PFSK-1 (cell line): ENCODE measurements around the gene C7orf25.

Experiments used
- FOXP2 ChIP-seq: optimal IDR thresholded peaks from 2 replicates; pipeline ENCODE3; 2011; ENCODE audit warnings: borderline replicate concordance, control low read depth, inconsistent platforms; ENCODE audit not compliant: insufficient read depth; ENCODE audit errors: extremely low read length, extremely low read depth
- POLR2AphosphoS5 ChIP-seq: IDR thresholded peaks from 2 replicates; pipeline ENCODE4 v1.6.1; 2012; ENCODE audit warnings: low read depth, mild to moderate bottlenecking, control low read depth, low read length, moderate library complexity
- SIN3A ChIP-seq: IDR thresholded peaks from 2 replicates; pipeline ENCODE4 v1.6.1; 2012; ENCODE audit warnings: mild to moderate bottlenecking, low read length, moderate library complexity, borderline replicate concordance; ENCODE audit not compliant: insufficient read depth
- TAF1 ChIP-seq: IDR thresholded peaks from 2 replicates; pipeline ENCODE4 v1.6.1; 2012; ENCODE audit warnings: low read length, control low read depth, borderline replicate concordance; ENCODE audit not compliant: insufficient read depth
- TF ChIP-seq, protein P1 (sequence below), 2 experiments: IDR thresholded peaks; 2 replicates each; pipeline versions ENCODE4 v1.6.1 to v1.8.0; 2011 to 2012; ENCODE audit warnings: low read depth in 2 of 2, low read length in 2 of 2, control low read depth in 1 of 2, inconsistent platforms in 1 of 2, mild to moderate bottlenecking in 1 of 2, moderate library complexity in 1 of 2; ENCODE audit not compliant: insufficient read depth in 1 of 2

Gene C7orf25

DNA sequence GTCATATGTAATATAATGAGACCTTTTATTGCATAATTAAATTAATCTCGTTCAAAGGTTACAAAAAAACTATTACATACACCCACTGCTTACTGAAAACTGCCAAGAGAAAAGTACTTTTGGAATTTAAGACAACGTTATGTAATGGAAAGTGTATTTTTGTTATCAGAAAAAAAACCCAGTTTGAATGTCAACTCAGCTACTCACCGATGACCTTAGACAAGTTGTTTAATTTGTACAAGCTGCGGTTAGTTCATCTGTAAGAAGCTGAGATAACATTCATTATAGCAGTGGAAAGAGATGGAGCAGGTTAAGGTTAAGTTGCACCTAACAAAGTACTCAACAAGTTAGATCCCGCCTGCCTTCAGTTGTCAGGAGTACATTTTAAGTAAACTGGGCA lies 19.0 kb upstream of the C7orf25 start:
- TF ChIP-seq TAF1 (no peak), FOXP2 (no peak), SIN3A (no peak), POLR2AphosphoS5 (no peak)
- TF ChIP-seq, protein P1, sequence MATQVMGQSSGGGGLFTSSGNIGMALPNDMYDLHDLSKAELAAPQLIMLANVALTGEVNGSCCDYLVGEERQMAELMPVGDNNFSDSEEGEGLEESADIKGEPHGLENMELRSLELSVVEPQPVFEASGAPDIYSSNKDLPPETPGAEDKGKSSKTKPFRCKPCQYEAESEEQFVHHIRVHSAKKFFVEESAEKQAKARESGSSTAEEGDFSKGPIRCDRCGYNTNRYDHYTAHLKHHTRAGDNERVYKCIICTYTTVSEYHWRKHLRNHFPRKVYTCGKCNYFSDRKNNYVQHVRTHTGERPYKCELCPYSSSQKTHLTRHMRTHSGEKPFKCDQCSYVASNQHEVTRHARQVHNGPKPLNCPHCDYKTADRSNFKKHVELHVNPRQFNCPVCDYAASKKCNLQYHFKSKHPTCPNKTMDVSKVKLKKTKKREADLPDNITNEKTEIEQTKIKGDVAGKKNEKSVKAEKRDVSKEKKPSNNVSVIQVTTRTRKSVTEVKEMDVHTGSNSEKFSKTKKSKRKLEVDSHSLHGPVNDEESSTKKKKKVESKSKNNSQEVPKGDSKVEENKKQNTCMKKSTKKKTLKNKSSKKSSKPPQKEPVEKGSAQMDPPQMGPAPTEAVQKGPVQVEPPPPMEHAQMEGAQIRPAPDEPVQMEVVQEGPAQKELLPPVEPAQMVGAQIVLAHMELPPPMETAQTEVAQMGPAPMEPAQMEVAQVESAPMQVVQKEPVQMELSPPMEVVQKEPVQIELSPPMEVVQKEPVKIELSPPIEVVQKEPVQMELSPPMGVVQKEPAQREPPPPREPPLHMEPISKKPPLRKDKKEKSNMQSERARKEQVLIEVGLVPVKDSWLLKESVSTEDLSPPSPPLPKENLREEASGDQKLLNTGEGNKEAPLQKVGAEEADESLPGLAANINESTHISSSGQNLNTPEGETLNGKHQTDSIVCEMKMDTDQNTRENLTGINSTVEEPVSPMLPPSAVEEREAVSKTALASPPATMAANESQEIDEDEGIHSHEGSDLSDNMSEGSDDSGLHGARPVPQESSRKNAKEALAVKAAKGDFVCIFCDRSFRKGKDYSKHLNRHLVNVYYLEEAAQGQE (IDR thresholded peaks at IDR 0.05; ENCODE audit: insufficient read depth in 1 of 2, low read depth in 2 of 2, low read length in 2 of 2), result no peak

DNA sequence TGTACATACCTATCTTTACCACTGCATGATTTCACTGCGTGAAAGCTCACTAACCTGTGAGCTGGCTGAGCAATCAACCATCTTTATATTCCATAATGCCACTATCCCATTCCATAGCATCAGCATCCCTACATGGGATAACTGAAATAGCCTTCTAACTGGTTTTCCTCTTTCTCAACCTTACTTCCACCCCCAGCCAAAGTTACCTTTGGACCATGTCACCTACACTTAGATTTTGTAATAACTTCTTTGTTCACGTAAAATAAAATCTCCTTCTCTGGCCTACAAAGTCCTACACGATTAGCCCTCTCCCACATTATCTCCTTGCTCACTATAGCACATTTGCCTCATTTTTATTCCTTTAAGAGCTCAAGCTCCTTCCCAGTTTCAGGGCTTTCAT lies 17.6 kb upstream of the C7orf25 start:
- TF ChIP-seq POLR2AphosphoS5 (no peak), SIN3A (no peak), FOXP2 (no peak), TAF1 (no peak)
- TF ChIP-seq, protein P1 (IDR thresholded peaks at IDR 0.05; ENCODE audit: insufficient read depth in 1 of 2, low read depth in 2 of 2, low read length in 2 of 2), result no peak

DNA sequence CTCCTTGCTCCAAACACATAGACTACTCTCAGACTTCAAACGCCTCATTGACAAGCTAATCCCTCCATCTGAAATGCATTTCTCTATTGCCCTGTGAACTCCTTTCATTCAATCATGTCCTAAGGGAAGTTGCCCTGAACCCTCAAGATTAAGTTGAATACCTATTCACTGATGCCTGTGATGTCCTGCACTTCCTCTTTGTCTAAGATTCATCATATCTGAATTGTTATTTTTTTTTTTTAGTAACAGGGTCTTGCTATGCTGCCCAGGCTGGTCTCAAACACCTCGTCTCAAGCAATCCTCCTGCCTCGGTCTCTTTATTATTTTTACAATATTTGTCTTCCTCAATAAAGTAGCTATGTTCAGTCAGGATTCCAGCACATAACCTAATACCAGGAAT lies 16.9 kb upstream of the C7orf25 start:
- TF ChIP-seq POLR2AphosphoS5, result no peak
- no peak for TF ChIP-seq TAF1
- no peak for TF ChIP-seq FOXP2
- TF ChIP-seq, protein P1 (IDR thresholded peaks at IDR 0.05; ENCODE audit: insufficient read depth in 1 of 2, low read depth in 2 of 2, low read length in 2 of 2), result no peak
- no peak for TF ChIP-seq SIN3A

DNA sequence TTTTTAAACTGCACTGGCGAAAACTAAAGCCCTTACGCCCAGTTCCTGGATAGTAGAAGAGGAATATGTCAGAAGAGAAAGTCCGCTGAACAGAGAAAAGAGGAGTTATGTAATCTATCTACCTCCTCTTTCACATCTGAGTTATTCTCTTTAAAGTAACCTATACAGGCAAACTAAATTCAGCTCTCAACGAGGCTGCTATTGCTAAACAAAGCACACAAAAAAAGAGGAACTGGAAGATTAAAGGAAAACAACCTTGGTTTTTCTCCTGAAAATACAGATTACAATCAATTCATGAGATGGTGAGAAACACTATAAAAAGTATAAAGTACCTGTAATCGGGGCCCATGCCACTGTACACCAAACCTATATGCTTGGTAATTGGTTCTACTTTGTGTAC lies 14.3 kb upstream of the C7orf25 start:
- TF ChIP-seq POLR2AphosphoS5 (no peak), TAF1 (no peak), FOXP2 (no peak), SIN3A (no peak)
- TF ChIP-seq, protein P1 (IDR thresholded peaks at IDR 0.05; ENCODE audit: insufficient read depth in 1 of 2, low read depth in 2 of 2, low read length in 2 of 2), result no peak

DNA sequence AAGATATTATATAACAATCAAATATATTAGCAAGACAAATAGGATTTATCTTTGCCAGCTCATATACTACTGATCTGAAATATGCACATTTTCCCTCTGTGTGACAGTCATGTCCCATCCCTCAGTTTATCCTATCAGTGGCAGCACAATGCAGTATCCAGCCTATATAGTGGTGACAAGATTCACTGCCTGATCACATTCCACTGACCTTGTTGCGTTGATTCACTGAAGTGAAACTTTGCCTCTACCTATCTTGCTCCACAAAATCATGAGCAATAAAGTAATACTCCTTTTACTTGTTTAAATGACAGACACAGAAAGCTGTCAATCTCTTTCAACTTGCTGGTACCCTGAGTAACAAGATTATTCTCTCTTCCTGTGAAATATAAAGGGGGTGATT lies 13.8 kb upstream of the C7orf25 start:
- TF ChIP-seq POLR2AphosphoS5 (no peak), TAF1 (no peak), FOXP2 (no peak), SIN3A (no peak)
- TF ChIP-seq, protein P1 (IDR thresholded peaks at IDR 0.05; ENCODE audit: insufficient read depth in 1 of 2, low read depth in 2 of 2, low read length in 2 of 2), result no peak
